ENCODE measurements around the gene GRM1.

GRCh38 chr6:146265056-146265455 is 236.2 kb downstream of the GRM1 start:
- TF ChIP-seq CTCF (IDR thresholded peaks at IDR 0.05; ENCODE audit: borderline replicate concordance, extremely low read depth, low read length, poor library complexity, severe bottlenecking): no peak
- no peak for TF ChIP-seq EZH2 (IDR thresholded peaks at IDR 0.05; ENCODE audit: borderline replicate concordance, low read depth, low read length, severe bottlenecking)

All from DND-41 (cell line).